ENCODE results near the gene RUNX1.
A peak's percentile ranks its signal among the peaks of the same experiment; 100 is the strongest.

The RUNX1 gene

DNA sequence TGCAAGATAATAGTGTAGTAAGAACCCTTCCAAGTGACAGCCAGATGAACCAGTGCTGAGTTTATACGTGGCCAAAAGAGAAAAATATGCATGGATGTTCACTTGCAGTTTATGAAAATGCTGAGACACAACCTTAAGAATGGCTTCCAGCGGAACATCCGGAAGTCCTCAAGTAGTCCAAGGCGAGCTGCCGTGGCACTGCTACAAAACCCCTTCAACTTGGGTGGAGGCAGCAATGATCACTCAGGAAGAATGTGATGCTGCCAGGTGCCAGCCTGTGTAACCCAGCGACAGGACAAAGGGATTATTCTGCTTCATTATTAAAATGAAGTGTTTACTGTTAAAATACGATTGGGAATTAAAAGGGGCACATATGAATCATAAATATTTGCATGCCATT lies 179.6 kb downstream of the RUNX1 start:
- H3K23ac ChIP-seq (ENCODE audit: low read length): no peak overlapping the region
- no peak overlapping the region for H3K4me2 ChIP-seq (ENCODE audit: low read length)
- no peak overlapping the region for H4K5ac ChIP-seq (ENCODE audit: low read length)
- H3K36me3 ChIP-seq (ENCODE audit: control insufficient read depth, insufficient read depth, low read length): no peaks in the 10 kb centered on the region
- DNase-seq: no peak
- no peak overlapping the region for H2BK120ac ChIP-seq (ENCODE audit: low read depth, low read length)
- H2BK15ac ChIP-seq (replicated peaks; ENCODE audit: low read depth): no peak overlapping the region
- no CpG with 5 or more reads among the region's 7 CpGs for WGBS (ENCODE audit: extremely low coverage, insufficient coverage, low lambda C conversion rate)
- H2BK5ac ChIP-seq (ENCODE audit: low read length): no peak overlapping the region
- no peak overlapping the region for H4K8ac ChIP-seq (ENCODE audit: low read depth, low read length)
- no peaks in the 10 kb centered on the region for H3K79me1 ChIP-seq (ENCODE audit: low read length)
- no peaks in the 10 kb centered on the region for H3K79me2 ChIP-seq (ENCODE audit: control insufficient read depth, insufficient read depth, low read length)
- no peaks in the 10 kb centered on the region for H3K27me3 ChIP-seq (ENCODE audit: insufficient read depth, low read length, poor library complexity)
- peaks cover 8% of the 10 kb centered on the region for H3K4me1 ChIP-seq (ENCODE audit: control insufficient read depth, low read depth, low read length)
- no peak overlapping the region for H2AK5ac ChIP-seq (ENCODE audit: low read length)
- H3K18ac ChIP-seq (ENCODE audit: low read length): no peak overlapping the region
- no peak overlapping the region for H3K4ac ChIP-seq (ENCODE audit: low read depth, low read length)
- H3K9ac ChIP-seq (ENCODE audit: low read length): no peak overlapping the region
- H3K4me3 ChIP-seq (ENCODE audit: low read length): no peak overlapping the region
- no peak overlapping the region for H3K27ac ChIP-seq (ENCODE audit: low read depth, low read length)
- H3K56ac ChIP-seq (ENCODE audit: low read length): no peak overlapping the region

DNA sequence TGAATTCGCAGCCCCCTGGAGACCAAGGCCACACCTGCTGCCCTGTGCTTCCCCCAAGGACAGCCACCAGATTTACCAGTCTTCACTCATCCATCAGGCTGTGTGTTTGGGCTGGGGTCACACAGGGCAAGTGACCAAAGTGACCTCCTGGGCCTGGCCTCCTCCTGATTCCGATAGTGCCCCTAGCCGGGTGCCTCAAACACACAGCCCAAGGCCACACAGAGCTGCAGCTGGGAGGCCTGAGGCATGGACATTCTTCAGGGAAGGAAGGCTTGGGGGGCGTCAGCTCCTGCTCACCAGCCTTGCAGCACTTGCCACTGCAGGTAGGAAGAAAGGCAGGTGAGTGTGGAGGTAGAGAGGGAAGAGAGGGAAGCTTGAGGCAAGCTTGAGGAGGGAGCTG lies 181.3 kb downstream of the RUNX1 start:
- H3K4me2 ChIP-seq (ENCODE audit: low read length): no peak overlapping the region
- peaks cover 8% of the 10 kb centered on the region for H3K4me1 ChIP-seq (ENCODE audit: control insufficient read depth, low read depth, low read length)
- no peak overlapping the region for H4K8ac ChIP-seq (ENCODE audit: low read depth, low read length)
- no peak for DNase-seq
- no peak overlapping the region for H3K18ac ChIP-seq (ENCODE audit: low read length)
- H3K56ac ChIP-seq (ENCODE audit: low read length): no peak overlapping the region
- no peaks in the 10 kb centered on the region for H3K27me3 ChIP-seq (ENCODE audit: insufficient read depth, low read length, poor library complexity)
- H3K27ac ChIP-seq (ENCODE audit: low read depth, low read length): no peak overlapping the region
- H3K9ac ChIP-seq (ENCODE audit: low read length): no peak overlapping the region
- no peaks in the 10 kb centered on the region for H3K79me2 ChIP-seq (ENCODE audit: control insufficient read depth, insufficient read depth, low read length)
- no peak overlapping the region for H3K4ac ChIP-seq (ENCODE audit: low read depth, low read length)
- H2BK5ac ChIP-seq (ENCODE audit: low read length): no peak overlapping the region
- no peak overlapping the region for H3K23ac ChIP-seq (ENCODE audit: low read length)
- no peak overlapping the region for H4K5ac ChIP-seq (ENCODE audit: low read length)
- H3K79me1 ChIP-seq (ENCODE audit: low read length): no peaks in the 10 kb centered on the region
- no peaks in the 10 kb centered on the region for H3K36me3 ChIP-seq (ENCODE audit: control insufficient read depth, insufficient read depth, low read length)
- no CpG with 5 or more reads among the region's 4 CpGs for WGBS (ENCODE audit: extremely low coverage, insufficient coverage, low lambda C conversion rate)
- H2BK120ac ChIP-seq (ENCODE audit: low read depth, low read length): no peak overlapping the region
- H2BK15ac ChIP-seq (replicated peaks; ENCODE audit: low read depth): no peak overlapping the region
- H3K4me3 ChIP-seq (ENCODE audit: low read length): no peak overlapping the region
- peak overlapping the region; percentile 33 for H2AK5ac ChIP-seq (ENCODE audit: low read length)

GRCh38 chr21:34865400-34866241 lies 183.5 kb downstream of the RUNX1 start:
- no peak overlapping the region for H3K4ac ChIP-seq (ENCODE audit: low read depth, low read length)
- no peaks in the 10 kb centered on the region for H3K27me3 ChIP-seq (ENCODE audit: insufficient read depth, low read length, poor library complexity)
- no peak overlapping the region for H2BK15ac ChIP-seq (replicated peaks; ENCODE audit: low read depth)
- H3K23ac ChIP-seq (ENCODE audit: low read length): no peak overlapping the region
- H2BK120ac ChIP-seq (ENCODE audit: low read depth, low read length): no peak overlapping the region
- no peaks in the 10 kb centered on the region for H3K79me1 ChIP-seq (ENCODE audit: low read length)
- no peaks in the 10 kb centered on the region for H3K79me2 ChIP-seq (ENCODE audit: control insufficient read depth, insufficient read depth, low read length)
- H2BK5ac ChIP-seq (ENCODE audit: low read length): peak overlapping the region; percentile 11
- no peak overlapping the region for H4K5ac ChIP-seq (ENCODE audit: low read length)
- H3K4me3 ChIP-seq (ENCODE audit: low read length): no peak overlapping the region
- H4K8ac ChIP-seq (ENCODE audit: low read depth, low read length): no peak overlapping the region
- WGBS (ENCODE audit: extremely low coverage, insufficient coverage, low lambda C conversion rate): no CpG with 5 or more reads among the region's 20 CpGs
- no peak overlapping the region for H3K4me2 ChIP-seq (ENCODE audit: low read length)
- peak overlapping the region; percentile 50 for H3K56ac ChIP-seq (ENCODE audit: low read length)
- H2AK5ac ChIP-seq (ENCODE audit: low read length): no peak overlapping the region
- peak overlapping the region; percentile 21 for H3K27ac ChIP-seq (ENCODE audit: low read depth, low read length)
- H3K4me1 ChIP-seq (ENCODE audit: control insufficient read depth, low read depth, low read length): peaks cover 8% of the 10 kb centered on the region
- H3K18ac ChIP-seq (ENCODE audit: low read length): peak overlapping the region; percentile 19
- H3K36me3 ChIP-seq (ENCODE audit: control insufficient read depth, insufficient read depth, low read length): no peaks in the 10 kb centered on the region
- DNase-seq: peak; percentile 98
- no peak overlapping the region for H3K9ac ChIP-seq (ENCODE audit: low read length)

- no peak overlapping the region for H2BK120ac ChIP-seq (ENCODE audit: low read depth, low read length)
- H3K56ac ChIP-seq (ENCODE audit: low read length): no peak overlapping the region
- no peak overlapping the region for H3K4me3 ChIP-seq (ENCODE audit: low read length)
- DNase-seq: no peak
- H3K4me2 ChIP-seq (ENCODE audit: low read length): no peak overlapping the region
- H3K79me2 ChIP-seq (ENCODE audit: control insufficient read depth, insufficient read depth, low read length): no peaks in the 10 kb centered on the region
- H3K27me3 ChIP-seq (ENCODE audit: insufficient read depth, low read length, poor library complexity): no peaks in the 10 kb centered on the region
- no peak overlapping the region for H4K5ac ChIP-seq (ENCODE audit: low read length)
- H2BK15ac ChIP-seq (replicated peaks; ENCODE audit: low read depth): no peak overlapping the region
- H3K9ac ChIP-seq (ENCODE audit: low read length): no peak overlapping the region
- H3K18ac ChIP-seq (ENCODE audit: low read length): no peak overlapping the region
- no peak overlapping the region for H3K23ac ChIP-seq (ENCODE audit: low read length)
- H3K4ac ChIP-seq (ENCODE audit: low read depth, low read length): no peak overlapping the region
- H3K27ac ChIP-seq (ENCODE audit: low read depth, low read length): no peak overlapping the region
- H3K79me1 ChIP-seq (ENCODE audit: low read length): no peaks in the 10 kb centered on the region
- H3K36me3 ChIP-seq (ENCODE audit: control insufficient read depth, insufficient read depth, low read length): no peaks in the 10 kb centered on the region
- H2AK5ac ChIP-seq (ENCODE audit: low read length): no peak overlapping the region
- no CpG with 5 or more reads among the region's 8 CpGs for WGBS (ENCODE audit: extremely low coverage, insufficient coverage, low lambda C conversion rate)
- H4K8ac ChIP-seq (ENCODE audit: low read depth, low read length): no peak overlapping the region
- H2BK5ac ChIP-seq (ENCODE audit: low read length): no peak overlapping the region
- H3K4me1 ChIP-seq (ENCODE audit: control insufficient read depth, low read depth, low read length): peaks cover 8% of the 10 kb centered on the region
Observed at GRCh38 chr21:34864370-34865149, 184.5 kb downstream of the RUNX1 start.

- Histone ChIP-seq H3K79me2 (ENCODE audit: control insufficient read depth, insufficient read depth, low read length) (no peaks in the 10 kb centered on the region), H2BK120ac (ENCODE audit: low read depth, low read length) (no peak overlapping the region), H3K4me3 (ENCODE audit: low read length) (no peak overlapping the region), H2AK5ac (ENCODE audit: low read length) (no peak overlapping the region), H3K9ac (ENCODE audit: low read length) (no peak overlapping the region), H3K27me3 (ENCODE audit: insufficient read depth, low read length, poor library complexity) (no peaks in the 10 kb centered on the region), H3K18ac (ENCODE audit: low read length) (no peak overlapping the region), H3K4me1 (ENCODE audit: control insufficient read depth, low read depth, low read length) (peaks cover 8% of the 10 kb centered on the region), H3K27ac (ENCODE audit: low read depth, low read length) (no peak overlapping the region), H2BK5ac (ENCODE audit: low read length) (no peak overlapping the region), H3K4ac (ENCODE audit: low read depth, low read length) (no peak overlapping the region), H3K36me3 (ENCODE audit: control insufficient read depth, insufficient read depth, low read length) (no peaks in the 10 kb centered on the region), H3K56ac (ENCODE audit: low read length) (no peak overlapping the region), H4K5ac (ENCODE audit: low read length) (no peak overlapping the region), H3K79me1 (ENCODE audit: low read length) (no peaks in the 10 kb centered on the region), H2BK15ac (replicated peaks; ENCODE audit: low read depth) (no peak overlapping the region), H4K8ac (ENCODE audit: low read depth, low read length) (no peak overlapping the region), H3K23ac (ENCODE audit: low read length) (no peak overlapping the region), H3K4me2 (ENCODE audit: low read length) (no peak overlapping the region)
- no peak for DNase-seq
- WGBS (ENCODE audit: extremely low coverage, insufficient coverage, low lambda C conversion rate): no CpG with 5 or more reads among the region's 3 CpGs
Observed at GRCh38 chr21:34862951-34863350, 186.2 kb downstream of the RUNX1 start.
